Hematopoietic multipotent progenitor cell treated with erythropoietin and hydrocortisone succinate and interleukin-3 and kit ligand, for 4 days (in vitro differentiated cells): ENCODE data around the gene ATIC.
"Not testable (repeated sequence)": the region's sequence is repeated elsewhere in the genome, so short reads cannot be mapped to it uniquely, and the experiment has no call there.

Source experiments
- DNase-seq: peaks from one replicate; pipeline ENCODE4 v3.0.0-alpha.2; 2015

Gene ATIC

DNA sequence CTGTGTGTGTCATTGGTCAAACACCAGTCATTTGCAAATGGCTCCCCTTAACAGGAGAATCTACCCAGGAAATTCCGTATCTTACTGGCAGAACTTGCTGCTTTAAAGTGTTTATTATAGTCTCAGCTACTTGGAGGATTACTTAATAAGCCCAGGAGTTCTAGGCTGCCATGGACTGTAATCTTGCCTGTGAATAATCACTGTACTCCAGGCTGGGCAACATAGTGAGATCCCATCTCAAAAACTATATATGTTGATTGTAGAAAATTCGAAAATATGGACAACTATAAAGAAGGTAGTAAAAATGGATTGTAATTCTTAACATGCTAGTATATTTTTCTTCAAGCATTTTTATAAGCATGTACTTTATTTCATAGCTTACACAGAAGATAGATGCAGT is 4.5 kb downstream of the ATIC start:
- no peak for DNase-seq

DNA sequence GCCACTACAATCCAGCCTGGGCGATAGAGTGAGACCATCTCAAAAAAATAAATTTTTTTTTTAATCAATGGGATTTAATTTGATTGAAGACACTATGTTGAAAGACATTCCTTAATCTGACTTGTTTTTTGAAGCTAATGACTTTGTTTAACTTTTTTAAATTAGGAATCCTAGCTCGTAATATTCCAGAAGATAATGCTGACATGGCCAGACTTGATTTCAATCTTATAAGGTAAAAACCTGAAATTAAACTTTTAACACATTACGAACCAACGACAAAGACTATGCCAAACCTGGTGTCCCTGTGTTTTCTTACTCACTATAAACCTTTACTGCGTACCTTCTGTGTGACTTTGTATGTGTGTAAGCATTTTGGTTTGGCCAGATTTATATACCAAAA is 7.6 kb downstream of the ATIC start:
- DNase-seq: no peak

DNA sequence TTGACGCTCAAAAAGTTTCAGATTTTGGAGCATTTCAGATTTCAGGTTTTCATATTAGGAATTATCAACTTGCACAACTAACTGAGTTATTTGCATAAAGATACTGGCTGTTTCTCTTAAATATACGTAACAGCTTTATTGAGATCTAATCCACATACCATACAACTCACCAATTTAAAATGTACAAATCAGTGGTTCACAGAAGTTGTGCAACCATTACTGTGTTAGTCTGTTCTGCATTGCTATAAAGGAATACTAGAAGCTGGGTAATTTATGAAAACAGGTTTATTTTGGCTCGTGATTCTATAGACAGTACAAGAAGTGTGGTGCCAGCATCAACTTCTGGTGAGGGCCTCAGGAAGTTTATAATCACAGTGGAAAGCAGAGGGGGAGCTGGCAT is 8.2 kb downstream of the ATIC start:
- DNase-seq: no peak

DNA sequence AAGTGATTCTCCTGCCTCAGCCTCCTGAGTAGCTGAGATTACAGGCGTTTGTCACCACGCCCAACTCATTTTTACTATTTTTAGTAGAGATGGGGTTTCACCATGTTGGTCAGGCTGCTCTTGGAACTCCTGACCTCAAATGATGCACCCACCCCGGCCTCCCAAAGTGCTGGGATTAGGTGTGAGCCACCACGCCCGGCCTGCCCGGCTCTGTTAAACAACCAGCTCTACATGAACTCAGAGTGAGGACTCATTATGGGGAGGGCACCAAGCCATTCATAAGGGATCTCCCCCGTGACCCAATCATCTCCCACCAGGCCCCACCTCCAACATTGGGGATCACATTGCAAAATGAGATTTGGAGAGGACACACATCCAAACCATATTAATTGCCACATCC is 8.8 kb downstream of the ATIC start:
- no peak for DNase-seq

DNA sequence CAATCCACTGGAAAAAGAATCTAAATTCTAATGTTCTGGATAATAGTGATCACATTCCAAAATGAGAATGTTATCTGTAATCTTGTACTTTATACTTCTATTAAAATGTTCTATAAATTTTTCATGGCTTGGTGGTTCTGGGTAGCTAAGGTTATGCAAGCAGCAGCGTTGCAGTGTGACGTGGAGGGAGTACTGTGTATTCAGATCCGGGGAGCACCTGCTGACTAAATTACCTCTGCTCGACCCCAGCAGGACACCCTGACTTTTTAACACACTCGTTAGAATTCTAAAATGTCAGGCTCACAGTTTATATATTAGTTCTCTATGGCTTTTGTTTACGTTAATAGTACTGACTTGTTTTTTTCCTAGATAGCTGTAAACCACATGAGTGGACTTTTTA is 13.0 kb downstream of the ATIC start:
- no peak for DNase-seq

DNA sequence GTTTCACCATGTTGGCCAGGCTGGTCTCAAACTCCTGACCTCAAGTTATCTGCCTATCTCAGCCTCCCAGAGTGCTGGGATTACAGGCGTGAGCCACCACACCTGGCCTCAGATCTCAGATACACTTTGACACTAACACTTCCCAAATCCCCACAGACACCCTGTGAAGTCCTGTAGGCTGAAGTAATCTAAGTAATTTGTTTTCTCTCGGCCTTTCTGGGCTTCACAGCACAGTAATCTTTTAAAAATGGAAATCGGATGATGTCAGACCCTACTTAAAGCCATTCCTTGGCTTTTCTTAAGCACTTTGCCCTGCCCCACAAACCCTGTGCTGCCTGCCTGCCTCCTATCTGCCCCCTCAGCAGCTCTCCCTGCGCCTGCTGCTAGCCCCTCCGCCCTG is 16.2 kb downstream of the ATIC start:
- no peak for DNase-seq

DNA sequence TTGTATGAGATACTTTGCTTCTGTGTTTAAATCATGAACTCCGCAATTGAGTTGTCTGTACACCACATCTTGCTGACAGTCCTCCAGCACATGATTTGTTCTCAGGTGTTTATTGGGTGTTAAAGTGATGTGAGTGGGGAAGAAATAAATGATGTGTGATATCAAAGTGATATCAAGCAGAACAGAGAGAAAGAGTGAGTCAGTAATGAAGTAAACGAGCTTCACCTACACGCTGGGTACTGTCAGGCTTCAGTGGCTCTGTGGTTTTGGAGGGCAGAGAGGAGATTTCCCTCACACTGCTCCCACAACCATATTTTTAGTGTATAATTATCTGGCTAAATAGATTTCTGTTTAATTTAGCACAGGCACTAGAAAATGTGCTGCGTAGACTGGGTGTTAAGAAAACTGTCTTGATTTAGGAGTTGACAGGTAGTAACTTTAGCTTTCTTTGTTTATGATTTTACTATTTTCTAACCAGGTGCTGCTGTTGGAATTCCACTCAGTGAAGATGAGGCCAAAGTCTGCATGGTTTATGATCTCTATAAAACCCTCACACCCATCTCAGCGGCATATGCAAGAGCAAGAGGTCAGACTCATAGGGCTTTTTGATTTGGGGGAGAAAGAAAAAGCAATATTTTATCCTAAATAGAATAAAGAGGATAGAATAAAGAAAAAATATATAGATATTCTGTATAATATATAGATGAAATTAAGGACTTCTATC is 21.2 kb downstream of the ATIC start:
- no peak for DNase-seq

DNA sequence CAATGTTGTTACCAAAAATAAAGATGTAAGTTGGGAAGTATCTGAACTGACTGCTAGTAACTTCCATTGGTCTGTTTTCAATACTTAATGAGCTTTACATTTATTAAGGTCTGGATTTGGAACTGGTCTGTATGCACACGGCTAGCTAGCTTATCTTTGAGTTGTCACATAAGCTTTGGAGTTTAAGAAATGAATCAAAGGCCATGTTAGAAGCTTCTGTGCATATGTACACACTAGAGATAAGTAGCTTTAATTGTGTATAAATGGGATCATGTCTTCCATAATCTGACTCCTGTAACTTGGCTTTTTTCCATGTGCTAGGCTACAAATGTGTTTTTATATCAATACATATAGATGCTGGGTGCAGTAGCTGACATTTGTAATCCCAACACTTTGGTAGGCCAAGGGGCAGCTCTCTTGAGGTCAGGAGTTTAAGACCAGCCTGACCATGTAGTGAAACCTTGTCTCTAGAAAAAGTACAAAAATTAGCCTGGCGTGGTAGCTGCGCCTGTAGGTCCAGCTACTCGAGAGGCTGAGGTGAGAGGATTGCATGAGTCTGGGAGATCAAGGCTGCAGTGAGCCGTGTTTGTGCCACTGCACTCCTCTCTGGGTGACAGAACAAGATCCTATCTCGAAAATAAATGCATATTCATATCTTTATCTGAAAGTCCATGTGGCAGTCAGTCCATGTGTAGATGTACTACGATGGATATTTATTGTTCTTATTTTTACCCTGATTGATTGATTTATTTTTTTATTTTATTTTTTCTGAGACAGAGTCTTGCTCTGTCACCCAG is 27.2 kb downstream of the ATIC start:
- no peak for DNase-seq

DNA sequence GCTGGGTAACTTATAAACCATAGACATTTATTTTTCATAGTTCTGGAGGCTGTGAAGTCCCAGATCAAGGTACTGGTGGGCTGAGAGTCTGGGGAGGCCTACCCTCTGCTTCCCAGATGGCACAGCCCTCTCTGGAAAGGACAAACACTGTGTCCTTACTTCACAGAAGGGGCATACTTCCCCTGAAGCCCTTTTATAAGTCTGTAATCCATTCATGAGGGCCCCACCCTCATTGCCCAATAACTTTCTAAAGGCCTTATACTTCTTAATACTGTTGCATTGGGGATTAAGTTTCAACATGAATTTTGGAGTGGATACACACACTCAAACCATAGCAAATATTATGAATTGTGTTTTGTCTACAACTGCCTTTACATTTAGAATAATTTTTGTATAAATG is 36.0 kb downstream of the ATIC start:
- no peak for DNase-seq

DNA sequence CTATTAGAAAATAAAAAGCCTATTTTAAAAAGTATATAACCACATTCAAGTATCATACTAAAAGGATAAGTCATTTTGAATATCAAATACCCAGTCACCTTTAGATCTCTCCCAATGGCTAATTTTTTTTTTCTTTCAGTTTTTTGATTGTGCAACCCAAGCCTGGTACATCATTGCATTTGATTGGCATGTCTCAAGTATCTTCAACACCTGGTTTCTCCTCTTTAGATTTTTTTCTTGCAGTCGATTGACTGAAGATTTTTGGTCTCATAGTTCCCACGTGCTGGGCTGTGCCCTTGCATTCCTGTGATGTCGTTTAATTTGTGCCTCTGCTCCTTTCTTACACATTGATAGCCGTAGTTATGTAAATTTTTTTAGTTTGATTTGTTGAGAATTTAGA is 40.7 kb downstream of the ATIC start:
- DNase-seq: no peak

DNA sequence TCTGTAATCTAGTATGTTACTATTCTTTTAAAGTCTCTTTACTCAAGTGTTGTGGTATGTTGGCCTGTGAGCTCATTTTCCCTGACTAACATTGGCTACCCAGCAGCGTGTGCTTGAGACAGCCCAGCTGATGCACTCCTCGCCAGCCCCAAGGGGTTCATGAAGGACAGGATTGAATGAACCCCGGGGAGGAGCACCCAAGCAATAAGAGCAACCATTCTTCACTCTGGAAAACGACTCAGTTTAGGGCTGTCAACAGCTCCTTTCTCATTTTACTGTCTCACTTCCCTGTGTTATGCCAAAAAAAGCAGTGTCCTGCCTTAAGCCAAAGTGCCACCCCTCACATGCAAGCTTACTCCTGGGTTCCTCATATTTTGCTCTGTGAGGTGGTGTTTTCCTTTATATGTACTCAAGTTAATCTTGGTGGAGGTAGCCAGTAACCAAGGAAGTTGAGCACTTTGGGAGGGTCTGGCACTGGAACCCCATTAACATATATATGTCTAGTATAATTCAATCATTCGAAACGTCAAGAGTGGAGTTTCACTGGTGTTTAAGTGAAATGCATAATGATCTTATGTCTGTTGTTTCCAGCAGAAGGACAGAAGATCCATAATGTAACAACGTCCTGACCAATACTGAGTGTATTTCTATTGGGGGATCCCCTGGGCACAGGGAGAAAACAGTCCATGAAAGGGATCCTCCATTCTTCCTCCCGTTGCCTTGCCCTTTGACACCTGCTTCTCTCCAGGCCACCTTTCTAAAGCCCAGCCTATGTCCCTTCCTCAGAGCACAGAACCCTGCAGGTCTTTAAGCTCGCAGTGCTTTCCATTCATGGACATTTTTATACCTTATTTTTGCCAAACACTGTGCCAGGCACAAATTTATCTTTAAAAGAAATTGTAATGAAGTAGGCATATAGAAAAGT is 43.2 kb downstream of the ATIC start:
- DNase-seq: no peak

DNA sequence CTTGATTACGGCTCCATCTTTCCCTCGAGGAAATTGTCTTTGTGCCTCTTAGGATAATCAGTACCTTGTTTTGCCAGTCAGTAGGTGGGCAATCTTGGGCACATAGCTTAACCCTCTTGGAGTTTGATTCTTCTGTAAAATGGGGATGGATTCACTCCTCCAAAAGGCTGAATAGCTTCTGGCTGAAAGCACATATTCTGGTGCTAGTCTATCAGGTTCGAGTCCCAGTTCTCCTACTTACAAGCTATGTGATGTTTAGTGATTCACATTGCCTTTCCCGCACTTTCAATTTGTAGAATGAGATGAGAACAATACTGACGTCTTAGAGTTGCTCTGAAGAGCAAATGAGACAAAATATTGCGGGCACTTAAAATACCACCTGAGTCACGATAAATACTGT is 43.9 kb downstream of the ATIC start:
- no peak for DNase-seq

DNA sequence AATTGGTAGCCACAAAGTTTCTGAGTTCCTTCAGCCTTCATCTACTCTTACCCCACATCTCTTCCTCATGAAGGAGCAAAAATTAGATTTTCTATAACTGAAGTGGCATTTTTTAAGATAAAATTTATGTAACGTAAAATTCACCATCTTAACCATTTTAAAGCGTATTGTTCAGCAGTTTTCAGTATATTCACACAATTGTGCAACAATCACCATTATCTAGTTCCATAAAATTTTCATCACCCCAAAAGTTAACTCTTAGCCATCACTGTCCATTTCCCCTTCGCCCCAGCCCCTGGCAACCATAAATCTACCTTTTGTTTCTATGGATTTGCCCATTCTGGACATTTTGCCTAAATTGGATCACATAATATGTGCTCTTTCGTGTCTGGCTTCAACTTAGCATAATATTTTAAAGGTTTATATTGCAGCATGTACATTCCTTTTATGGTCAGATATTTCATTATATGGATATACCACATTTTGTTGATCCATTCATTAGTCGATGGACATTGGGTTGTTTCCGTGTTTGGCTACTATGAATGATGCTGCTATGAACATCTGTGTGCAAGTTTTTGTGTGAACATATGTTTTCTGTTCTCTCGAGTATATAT is 44.6 kb downstream of the ATIC start:
- no peak for DNase-seq

DNA sequence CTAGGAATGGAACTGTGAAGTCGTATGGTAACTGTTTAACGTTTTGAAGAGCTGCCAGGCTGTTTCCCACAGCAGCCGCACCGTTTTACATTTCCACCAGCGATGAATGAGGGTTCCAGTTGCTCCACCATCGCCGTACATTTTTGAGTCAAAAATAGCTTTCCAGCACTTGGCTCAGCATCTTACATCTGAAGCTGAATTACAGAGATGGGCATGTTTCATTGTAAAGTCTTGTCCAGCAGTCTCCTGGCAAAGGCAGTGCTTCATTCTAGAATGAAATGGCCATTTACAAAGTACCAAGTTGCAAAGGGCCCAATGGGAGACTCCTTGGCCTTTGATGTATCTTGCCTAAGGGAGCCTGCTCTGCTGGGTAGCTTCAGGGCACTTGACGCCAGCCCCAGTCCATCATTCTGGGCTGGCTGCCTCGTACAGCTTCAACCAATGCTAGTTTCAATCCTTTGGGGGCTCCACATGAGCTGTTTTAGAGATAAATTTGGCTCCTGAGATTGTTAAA is 45.1 kb downstream of the ATIC start:
- DNase-seq: no peak

DNA sequence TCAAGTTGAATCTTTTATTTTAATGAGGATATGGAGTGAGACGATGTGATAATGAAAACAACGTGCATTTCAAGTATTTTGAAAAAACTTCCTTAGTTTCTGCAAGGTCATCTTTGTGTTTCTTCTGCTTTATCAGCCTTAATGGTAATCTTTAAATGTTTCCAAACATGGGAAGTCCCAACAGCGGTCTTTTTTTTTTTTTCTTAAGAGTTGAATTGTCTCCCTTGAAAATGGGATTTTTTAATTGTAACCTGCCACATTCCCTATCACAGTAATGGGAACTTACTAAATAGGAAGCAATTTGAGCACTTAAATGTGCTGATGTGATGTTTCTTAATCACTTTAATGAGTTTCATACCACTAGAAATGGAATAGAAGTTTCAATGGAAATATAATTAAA is 45.8 kb downstream of the ATIC start:
- no peak for DNase-seq

DNA sequence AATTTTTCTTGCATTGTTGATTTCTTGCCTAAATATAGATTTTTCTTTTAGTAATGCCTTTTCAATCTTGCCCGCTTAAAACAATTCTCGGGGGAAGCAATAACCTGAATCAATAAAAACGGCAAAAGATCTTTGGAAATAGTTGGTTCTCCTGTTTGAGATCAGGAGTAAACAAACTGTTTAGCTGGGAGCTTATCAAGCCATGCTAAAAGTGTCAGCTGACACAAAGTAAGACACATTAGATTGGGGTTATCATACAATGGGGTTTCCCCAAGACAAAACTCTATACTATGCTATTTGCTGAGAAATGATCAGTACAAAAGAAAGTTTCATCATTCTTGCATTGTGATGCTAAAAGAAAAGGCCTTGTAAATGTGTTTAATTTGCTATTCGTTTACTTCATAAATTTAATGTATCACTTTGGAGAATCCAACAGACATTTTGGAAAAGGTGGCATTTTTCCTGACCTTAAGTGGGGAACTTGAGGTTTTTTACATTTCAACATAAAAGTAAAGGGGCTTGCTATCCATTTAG is 46.5 kb downstream of the ATIC start:
- DNase-seq: no peak

DNA sequence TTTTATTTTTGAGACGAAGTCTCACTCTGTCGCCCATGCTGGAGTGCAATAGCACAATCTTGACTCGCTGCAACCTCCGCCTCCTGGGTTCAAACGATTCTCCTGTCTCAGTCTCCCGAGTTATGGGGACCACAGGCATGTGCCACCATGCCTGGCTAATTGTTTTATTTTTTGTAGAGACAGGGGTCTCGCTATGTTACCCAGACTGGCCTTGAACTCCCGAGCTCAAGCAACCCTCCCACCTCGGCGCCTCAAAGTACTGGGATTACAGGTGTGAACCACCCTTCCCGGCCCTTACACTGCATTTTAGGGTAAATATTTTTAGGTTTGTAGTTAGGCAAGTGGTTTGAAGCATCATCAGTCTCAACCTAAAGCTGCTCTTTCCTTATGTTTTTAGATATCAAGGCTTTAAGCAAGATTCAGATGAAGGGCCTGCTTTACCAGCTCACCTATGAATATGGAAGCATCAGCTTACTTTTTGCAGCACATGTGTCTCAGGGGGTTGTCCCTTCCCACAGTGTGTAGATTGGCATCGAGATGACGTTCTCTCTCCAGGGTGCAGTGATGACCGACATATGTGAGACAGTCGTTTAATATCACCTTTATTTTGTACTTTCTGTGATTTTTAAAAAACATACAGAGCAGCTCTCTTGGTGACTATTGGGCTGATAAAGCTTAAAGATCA is 47.2 kb downstream of the ATIC start:
- no peak for DNase-seq

DNA sequence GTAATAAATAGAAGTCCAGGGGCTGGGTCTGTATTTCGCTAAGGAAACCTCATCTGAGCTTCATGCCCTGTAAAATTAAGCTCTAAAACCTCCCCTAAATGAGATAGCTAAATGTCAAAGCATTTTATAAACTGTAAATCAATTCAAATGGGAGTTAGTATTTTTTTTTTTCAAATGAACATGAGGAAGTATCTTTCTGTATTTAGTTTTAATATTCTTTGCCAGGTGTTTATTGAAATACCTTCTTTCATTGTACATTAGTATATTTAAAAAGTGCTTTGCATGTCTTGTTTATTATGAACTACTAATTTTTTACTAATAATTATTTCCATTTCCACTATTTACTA is 47.7 kb downstream of the ATIC start:
- no peak for DNase-seq

DNA sequence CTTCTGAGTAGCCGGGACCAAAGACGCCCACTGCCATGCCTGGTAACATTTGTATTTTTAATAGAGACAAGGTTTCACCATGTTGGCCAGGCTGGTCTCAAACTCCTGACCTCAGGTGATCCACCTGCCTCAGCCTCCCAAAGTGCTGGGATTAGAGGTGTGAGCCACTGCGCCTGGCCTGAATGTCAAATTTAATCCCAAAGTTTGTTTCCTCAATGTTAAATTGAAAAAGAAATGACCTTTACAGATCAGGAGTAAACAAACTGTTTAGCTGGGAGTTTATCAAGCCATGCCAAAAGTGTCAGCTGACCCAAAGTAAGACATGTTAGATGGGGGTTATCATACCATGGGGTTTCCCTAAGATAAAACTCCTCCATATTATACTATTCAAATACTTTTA is 48.2 kb downstream of the ATIC start:
- not testable (repeated sequence) for DNase-seq

DNA sequence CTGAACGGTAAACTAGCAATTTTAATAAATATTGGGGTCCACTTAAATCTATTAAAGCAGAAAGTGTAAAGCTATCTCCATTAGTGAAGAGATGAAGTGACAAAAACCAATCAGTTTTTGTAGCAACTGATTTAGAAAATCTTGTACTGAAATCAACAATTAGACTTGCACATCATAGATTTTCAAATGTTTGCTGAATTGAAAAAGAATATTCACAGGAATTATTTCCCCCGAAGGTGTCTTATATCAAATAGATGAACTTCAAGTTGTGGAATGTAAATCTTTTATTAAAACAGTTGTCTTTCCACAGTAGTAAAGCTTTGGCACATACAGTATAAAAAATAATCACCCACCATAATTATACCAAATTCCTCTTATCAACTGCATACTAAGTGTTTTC is 48.7 kb downstream of the ATIC start:
- no peak for DNase-seq

DNA sequence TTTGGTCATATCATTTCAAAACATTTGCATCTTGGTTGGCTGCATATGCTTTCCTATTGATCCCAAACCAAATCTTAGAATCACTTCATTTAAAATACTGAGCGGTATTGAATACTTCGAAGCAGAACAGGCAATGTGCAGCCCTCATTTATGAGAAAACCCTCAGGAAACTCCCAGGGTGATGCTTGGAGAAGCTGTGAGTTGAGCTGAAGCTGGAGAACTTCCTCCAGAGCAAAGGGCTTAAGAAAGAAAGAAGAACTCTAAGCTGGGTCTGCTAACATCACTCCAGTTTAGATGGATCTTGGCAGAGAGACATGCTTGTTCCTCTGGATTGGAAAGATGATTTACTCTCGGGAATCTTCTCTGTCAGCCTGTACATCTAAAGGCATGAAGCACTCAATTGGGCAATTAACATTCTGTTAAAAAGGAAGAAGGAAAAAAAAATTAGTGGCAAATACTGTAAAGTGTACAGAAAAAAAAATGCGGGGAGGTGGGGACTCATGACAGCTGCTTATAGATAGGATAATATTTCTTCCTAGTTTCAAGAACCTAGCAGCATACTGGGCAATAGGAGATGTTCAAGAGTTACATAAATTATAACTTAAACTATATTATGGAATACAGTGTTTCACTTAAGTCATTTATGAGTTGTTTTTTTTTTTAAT is 49.5 kb downstream of the ATIC start:
- no peak for DNase-seq
